ENCODE measurements around the gene PLA2G4A.

The PLA2G4A gene

DNA sequence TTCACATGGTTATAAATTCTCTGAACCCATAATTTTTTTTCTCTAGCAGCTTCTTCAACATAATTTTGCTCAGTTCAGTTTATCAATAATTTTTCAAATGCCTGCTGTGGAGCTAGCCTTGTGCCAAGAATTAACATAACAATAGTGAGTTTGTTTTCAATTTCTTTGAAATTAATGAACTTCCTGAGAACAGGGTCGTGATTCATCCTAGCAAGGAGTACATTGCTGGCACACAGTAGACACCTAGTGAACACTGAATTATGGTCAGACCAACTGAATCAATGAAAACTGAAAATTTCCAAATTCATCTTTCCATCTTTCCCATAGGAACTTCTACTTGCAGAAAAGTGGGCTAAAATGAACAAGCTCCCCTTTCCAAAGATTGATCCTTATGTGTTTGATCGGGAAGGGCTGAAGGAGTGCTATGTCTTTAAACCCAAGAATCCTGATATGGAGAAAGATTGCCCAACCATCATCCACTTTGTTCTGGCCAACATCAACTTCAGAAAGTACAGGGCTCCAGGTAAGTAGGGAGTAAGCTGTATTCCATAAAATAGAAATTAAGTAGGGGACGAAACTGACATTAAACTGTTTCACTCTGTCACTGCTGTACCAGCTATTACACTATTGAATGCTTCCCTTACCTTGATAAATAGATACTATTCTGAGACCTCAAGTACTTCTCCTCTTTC lies 148.7 kb downstream of the PLA2G4A start:
- DNase-seq (ENCODE audit: low read depth in 2 of 2), result no peak

DNA sequence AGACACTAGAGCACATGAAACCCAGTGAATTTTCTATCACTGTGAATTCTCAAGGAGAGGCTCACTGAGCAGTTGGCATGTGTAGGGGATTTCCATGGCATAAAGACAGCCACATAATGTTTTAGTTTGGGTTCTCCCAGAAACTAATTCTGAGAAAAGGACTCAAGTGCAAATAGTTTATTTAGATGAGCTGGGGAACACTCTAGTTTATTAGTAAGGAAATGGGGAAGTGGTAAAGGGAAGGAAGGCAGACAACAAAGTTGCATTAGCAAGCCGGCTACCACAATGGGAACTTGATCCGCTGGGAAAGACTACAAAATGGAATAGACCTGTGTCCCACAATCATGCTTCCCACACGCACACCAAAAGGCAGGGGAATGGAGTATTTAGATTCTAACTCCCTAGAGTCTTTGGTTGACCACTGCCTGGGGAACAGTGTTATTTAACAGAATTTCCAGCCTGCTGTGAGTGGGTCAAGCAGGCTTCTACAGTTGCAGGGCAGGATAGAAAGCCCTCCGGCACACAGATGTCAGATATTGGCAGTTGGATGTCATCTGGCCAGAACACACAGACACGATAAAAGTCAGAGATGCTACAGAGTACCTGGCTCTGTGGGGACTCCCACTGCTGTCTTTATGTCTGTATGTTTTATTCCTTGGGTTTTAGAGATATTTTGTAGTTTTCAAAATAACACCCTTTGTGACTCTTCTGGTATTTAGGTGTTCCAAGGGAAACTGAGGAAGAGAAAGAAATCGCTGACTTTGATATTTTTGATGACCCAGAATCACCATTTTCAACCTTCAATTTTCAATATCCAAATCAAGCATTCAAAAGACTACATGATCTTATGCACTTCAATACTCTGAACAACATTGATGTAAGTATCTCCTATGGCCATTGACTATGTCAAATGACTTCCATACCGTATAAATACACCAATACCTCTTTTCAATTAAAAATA lies 150.1 kb downstream of the PLA2G4A start:
- no peak for DNase-seq (ENCODE audit: low read depth in 2 of 2)

DNA sequence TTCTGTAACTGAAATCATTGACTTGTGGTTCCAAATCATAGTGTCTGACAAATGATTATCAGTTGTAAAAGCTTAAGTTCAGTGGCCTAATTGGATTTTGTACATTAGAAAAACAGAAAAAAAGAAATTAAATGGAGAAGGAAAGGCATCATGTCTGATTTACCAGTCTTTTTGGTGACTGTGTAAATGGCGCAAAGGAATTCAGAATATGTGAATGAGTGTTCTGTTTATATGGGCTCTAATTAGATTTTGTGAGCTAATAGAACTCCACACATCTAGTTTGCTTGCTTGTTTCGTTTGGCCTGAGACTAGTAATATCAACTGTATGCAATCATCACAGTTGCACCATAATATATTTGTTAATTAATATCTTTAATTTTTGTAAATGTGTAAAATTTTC lies 151.7 kb downstream of the PLA2G4A start:
- DNase-seq (ENCODE audit: low read depth in 2 of 2), result no peak

DNA sequence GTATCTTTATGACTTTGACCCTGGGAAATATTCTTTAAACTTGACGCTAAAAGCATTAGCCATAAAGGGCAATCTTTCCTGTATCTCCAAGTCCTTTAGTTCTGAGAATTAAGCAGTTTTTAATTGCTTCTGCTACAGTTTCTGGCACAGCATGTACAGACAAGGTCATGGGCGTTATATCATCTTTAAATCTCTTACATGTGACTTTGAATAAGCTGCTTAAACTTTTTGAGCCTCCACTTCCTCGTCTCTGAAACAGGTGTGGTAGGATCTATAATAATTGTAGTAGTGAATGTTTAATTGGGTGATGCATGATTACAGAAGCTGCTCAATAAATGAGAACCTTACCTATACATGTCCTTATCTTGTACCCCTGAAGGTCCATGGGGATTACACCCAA lies 153.4 kb downstream of the PLA2G4A start:
- no peak for DNase-seq (ENCODE audit: low read depth in 2 of 2)

DNA sequence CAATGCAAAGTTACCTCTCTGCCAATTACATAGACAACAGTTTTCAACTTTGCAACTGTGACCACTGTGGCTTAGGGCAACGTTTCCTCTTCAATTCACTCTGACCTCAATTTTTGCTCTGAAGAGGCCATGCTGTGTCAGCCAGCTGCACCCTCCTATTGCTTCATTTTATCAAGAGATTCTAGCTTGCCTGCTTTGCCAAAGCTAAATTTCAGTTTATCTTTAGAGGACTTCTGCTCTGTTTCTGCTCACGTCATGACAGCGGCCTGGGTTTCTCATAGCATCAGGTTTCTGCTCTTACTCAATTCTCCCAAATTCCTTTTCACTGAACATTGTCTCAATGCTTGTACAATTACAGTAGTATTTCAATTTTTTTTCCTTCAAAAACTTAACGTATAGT lies 154.6 kb downstream of the PLA2G4A start:
- no peak for DNase-seq (ENCODE audit: low read depth in 2 of 2)

DNA sequence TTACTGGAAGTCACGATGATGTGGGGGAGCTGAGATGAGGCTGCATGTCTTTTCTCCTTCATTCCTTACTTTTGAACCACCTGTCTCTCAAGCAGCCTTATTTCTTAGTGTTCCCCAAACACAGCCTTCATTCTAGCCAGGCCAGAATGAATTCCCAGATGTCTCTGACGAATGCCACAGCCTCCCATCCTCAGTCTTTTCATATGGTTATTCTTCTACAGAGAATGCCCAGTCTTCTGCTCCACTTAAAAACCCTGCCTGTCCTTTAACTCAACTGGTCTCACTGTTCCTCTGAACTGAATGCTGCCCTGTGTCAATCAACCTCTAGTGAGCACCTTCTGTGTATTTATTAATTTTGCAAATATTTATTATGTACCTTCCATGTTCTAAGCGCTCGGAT lies 156.2 kb downstream of the PLA2G4A start:
- no peak for DNase-seq (ENCODE audit: low read depth in 2 of 2)

DNA sequence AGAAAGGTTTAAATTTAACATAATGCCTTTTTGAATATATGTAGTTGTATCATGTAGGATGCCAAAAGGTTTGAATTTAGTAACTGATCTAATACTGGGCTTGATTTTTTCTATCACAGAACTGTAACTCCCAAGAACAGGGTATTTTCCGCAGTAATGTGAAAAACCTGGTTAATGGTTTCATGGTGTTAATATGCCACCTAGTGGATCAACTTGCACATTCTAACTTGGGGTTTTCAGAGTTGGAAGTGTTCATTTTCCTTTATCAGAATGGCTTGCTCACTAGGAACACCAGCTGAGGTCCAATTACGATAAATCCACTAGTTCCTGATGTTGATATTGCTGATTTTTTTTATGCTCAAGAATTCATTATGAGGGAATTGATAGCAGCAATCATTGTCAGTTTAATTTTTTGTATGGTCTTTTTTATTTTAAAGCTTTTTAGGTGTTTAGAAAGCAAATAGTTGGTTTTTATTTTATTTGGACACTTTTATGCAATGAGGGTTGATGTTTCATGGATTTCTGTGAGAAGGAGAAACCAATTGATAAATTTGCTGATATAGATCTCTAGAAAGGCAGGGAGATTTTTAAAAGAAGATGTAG lies 157.2 kb downstream of the PLA2G4A start:
- no peak for DNase-seq (ENCODE audit: low read depth in 2 of 2)

DNA sequence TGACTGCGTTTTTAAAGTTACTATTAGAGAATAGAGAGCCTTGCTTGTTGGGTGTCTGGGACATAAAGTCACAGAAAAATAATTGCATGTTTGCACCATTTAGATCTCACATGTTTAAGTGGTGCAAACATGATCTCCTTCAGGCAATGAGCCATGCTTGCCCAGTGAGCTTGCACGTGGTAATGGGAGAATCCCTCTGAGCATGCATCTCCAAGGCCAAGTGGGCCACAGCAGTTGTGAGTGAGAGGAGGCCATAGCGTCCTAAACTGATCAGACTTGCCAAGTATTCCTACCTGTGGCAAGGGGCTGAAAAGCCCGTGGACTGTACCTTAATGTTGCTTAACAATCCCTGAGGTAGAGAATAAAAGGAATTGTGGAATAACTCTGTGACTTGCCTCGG lies 158.3 kb downstream of the PLA2G4A start:
- no peak for DNase-seq (ENCODE audit: low read depth in 2 of 2)

DNA sequence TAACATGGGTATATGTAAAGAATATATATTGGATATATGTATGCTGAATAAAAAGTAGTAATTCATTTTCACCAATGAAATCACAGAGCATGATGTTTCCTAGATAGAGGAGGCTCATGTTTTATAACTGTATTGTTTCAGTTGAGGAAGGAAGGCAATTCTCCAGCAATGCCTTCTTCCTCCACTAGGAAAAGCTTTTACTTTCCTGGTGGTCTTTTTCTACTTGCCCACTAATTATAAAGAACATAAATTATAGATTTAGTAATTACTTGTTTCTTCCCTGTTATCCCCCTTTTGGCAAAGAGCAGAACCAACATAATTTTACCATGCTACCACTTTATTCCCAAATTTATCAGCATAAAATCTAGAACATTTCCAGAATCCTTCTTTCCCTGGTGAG lies 159.0 kb downstream of the PLA2G4A start:
- DNase-seq (ENCODE audit: low read depth in 2 of 2), result no peak

DNA sequence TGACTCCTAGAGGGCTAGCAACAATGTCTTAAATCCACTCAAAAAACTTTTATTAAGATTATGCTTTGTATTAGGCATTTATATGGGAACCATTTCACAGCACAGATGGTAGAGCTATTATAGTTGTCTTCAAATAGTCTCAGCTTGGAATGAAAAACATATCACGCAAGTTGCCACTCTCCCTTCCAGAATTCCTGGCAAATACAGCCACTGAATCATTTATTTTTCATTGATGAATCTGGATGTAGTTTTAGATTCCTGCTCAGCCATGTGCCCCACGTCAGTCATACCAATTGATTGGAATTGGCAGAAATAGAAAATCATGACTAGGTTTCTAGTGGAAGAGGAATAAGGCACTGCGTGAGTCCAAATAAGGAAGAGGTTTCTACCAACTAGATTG lies 165.2 kb downstream of the PLA2G4A start:
- no peak for DNase-seq (ENCODE audit: low read depth in 2 of 2)

DNA sequence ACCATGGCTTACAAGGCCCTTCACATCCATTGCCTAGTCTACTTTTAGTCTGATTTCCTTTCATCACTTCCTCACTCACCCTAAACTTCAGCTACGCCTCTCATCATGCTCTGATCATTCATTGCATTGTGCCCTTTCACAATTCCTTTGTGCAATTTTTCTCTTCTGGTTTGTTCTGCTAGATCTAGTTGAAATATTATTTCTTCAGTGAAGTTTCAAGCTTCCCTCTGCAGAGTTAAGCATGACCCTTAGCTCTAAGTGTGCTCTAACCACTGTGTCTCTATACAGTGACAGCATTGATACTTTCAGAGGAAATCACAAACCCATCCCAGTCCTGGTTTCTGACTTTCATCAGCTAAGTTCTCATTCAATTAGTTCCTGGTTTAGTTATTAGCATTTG lies 166.1 kb downstream of the PLA2G4A start:
- DNase-seq (ENCODE audit: low read depth in 2 of 2), result no peak

DNA sequence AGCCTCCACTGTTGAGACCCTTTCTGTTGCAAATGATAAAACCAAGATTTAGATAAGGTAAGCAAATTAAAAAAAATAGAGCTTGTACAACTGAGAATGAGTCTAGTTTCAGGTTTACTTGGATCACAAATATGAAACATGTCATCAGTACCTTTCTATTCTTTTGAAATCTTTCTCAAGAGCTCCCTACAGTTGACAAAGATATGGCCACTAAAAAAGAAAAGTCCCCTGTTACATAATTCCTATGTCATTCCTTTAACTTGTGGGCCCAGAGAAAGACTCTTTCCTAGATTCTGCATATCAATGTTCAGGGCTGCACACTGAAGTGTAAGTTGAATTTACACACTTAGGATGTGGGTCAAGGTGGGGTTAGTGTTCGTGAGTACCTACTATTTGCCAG lies 168.1 kb downstream of the PLA2G4A start:
- no peak for DNase-seq (ENCODE audit: low read depth in 2 of 2)

DNA sequence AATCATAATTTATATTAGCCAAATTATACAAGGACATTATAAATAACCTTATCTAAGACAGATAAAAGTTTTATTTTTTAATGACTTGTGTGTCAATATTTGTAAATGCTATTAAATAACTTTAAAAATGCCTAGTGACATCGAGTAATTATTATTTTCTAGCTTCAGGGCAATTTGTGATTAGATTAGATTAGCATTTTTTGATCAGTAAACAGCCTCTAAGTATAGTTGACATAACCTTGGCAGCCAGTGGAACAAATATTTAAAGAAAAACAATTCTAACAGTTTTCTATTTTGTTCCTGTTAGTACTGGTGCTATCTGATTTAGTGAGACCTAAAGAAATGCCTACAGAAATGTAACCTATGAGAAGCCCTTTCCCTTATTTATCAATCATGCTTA lies 169.1 kb downstream of the PLA2G4A start:
- no peak for DNase-seq (ENCODE audit: low read depth in 2 of 2)

DNA sequence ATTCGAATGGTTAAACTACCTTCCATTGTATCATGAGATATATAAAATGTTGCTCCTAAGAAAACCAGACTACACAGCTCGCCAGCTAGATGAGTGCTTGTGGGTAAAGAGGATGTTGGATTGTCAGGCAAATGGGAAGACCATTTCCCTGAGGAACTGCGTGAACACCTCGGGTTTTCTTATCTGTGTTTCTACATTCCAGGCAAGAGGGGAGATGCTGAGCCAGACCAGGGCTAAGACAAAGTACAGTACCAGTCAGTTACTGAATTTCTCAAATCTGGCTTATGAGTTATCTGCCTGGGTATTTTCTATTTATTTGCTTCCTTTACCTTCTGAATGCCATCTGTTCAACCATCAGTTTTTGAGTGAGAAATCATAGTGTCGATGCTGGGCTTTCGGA lies 170.8 kb downstream of the PLA2G4A start:
- no peak for DNase-seq (ENCODE audit: low read depth in 2 of 2)

DNA sequence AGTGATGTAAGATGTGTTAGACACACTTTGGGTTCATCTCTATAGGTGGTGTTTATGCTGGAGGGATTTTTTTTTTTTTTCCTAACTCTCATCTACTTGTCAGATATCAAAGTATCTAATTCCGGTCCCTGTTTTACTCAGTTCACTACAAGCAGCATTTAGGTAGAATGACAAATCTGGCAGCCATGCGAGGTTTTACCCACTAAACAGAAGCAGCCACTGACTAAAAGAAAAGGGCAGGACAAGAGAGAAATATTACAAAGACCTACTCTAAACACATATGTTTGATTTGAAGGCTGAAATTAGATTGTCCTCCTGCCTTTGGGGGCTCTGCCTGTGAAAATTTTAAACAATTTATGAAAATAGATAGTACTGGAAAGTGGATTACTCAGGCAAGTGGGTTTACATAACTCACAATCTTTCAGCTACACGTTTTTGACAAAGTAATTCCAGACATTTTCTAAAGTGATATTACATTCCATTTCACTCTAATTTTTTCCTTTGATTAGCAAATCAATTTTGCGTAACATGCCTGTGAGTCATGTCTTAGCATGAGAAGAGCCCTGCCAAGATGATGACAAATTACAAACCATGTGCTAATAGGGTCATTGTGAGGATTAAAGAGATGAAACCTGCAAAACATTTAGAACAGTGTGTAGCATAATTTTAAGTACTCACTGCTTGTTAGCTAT lies 172.6 kb downstream of the PLA2G4A start:
- no peak for DNase-seq (ENCODE audit: low read depth in 2 of 2)

DNA sequence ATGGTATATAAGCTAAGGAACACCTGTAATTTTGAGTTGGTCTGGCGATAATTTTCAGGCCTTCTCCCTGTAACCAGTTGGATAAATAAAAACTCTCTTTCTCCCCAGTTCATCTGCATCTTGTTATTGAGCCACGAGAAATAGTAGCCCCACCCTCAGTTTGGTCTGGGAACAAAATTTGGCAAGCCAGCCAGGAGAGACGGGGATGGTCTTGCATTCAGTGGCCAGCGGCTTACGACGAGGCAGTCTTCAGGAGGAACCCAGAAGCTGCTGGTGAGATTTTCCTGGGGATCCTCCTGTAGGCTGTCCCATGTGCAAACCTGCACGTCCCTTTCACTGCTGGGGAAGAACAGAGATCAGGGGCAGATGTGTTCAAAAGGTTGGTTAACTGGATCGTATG lies 174.6 kb downstream of the PLA2G4A start:
- DNase-seq (ENCODE audit: low read depth in 2 of 2), result no peak

DNA sequence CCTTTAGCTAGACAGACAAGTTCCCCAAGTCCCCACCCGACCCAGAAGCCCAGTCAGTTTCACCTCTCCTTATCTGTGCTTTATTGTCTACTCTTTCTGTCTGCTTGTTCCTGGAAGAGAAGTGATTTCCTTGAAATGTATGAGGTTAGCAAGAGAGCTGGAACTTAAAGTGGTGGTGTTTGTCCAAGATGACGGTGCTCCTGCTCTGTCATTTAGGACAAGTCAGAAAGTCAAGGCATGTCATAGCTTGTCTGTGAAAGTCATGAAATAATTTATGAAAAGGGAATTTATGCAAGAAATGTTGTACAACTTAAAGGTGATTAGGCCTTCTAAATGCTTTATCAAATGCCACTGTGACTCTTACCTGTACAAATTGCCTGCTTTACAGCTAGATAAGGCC lies 178.1 kb downstream of the PLA2G4A start:
- DNase-seq (ENCODE audit: low read depth in 2 of 2), result no peak

DNA sequence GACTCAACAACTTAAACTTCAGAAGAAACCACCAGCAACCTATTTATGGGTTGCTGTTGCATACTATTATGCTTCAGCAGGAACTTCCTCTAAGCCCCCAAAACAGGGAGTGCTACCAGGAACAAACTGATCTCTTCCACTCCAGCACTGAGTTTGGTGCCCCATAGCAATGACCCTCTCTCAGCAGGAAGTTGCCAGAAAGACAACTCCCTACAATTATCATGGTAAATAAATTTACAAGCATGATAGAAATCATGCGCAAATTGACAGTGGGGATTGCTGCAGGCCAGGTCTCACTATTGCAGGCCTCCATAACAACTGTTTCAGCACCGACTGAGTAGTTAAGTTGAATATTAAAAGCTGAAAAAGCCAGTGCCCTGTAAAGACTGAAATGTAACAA lies 180.6 kb downstream of the PLA2G4A start:
- DNase-seq (ENCODE audit: low read depth in 2 of 2), result no peak

DNA sequence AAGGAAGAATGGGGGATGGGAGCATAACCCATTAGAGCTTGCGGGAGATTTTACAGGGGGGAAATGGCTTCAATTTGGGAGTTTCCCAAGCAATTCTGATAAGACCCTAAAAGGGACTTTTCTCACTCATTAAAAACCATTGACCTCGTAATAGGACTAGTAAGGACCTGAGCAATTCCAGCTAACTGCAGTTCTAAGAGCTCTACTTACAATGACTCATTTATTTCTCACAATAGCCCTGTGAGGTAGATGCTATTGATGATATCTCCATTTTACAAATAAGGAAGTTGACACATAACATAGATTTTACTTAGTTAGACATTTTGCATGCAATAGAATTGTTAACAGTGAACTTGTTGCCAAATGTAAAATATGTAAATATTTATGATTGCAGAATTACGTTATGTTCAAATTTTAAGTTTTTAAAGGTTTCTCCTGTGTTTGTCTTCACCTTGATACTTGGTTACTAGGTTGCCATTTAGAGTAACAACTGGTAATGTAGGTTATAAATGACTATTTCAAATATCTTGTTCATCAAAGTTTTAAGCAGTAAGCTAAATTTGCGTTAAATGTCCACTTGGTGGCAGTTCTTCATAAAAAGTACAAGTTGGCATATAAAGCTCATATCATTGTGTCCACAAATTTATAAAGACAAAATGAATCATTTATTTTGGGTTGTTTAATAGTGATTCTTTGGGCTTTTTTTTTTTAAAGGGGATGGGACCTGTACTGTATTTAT lies 182.0 kb downstream of the PLA2G4A start:
- DNase-seq (ENCODE audit: low read depth in 2 of 2), result no peak

DNA sequence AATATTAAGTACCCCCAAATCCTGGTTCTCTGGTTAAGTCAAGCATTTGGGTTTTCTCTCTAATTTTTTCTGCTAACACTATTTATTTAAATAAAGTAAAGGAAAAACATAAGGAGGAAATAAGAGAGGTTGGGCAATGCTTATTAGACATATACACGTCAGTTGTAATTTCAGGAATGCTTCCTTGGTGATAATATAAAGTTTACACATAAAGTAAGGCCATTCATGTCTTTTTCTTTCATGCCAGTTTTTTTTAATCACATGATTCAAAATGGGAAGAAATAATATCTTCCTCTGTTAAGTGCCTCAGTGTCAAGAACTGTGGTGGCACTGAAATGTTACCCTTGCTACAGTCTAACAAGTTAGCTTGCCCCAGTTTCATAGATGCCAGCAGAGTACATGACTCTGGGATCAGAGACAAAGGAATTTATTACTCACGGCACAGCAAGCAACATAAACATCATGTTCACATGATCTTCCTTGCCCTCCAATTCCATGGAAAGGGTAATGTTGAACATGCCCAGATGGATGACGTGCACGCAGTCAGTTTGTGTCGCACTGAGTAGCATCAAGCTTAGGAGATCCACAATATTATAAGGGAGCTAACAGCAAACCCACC lies 184.9 kb downstream of the PLA2G4A start:
- no peak for DNase-seq (ENCODE audit: low read depth in 2 of 2)

DNA sequence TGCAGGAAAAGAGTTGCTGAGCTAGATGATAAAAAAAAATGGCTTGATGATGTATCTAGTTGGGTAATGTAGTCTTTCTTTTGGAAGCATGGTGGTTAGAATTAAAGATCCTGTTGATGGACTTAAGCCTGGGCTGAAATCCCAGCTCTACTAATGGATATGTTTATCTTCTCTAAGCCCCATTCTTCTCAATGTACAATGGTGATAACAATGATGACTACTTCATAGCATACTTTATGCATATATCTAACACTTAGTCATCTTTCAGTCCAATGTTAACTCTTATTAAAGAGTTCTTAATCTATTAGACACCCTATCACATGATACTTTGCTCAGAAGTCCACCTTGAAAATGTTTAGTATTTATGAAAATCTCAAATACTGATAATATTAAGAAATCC lies 189.5 kb downstream of the PLA2G4A start:
- no peak for DNase-seq (ENCODE audit: low read depth in 2 of 2)
